ENCODE measurements around the gene CYGB. TPM values are rescaled to one million over a fixed set of nuclear protein-coding genes. Genes with fewer than 3 reads are reported as not detected.

Gene CYGB
- polyA plus RNA-seq, 1 donor (not counting 4 experiments of a cell fraction or from before 2014, with no cell fraction given), result 10.3 TPM

DNA sequence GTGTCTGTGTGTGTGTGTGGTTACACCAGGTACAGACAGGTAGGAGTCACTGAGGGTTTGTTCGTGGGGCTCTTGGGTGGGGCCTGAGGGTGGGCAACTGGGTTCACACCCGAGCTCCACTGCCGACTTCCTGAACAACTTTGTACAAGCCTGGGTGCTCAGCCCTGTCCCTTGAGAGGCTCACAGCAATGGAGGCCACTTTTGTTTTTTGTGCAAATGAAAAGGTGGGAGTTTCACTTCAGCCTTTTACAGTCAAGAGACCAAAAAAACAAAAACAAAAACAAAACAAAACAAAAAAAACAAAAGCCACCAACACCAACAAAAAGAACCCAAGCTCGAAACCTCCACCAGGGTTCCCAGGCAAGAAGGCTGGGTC, 38.6 kb downstream of the CYGB start:
- peaks cover 21% of the 10 kb centered on the region for H4K20me1 ChIP-seq (ENCODE audit: control insufficient read depth, extremely low read depth, insufficient read depth, low read length)
- peaks cover 3% of the 10 kb centered on the region for H3K9me1 ChIP-seq (ENCODE audit: control insufficient read depth, extremely low read depth, insufficient read depth, low read length)
- H3K27ac ChIP-seq (ENCODE audit: control insufficient read depth, insufficient read depth, low read length), result peak overlapping the region; percentile 91
- no peaks in the 10 kb centered on the region for H3K27me3 ChIP-seq (ENCODE audit: control insufficient read depth, extremely low read depth, insufficient read depth, low read length)
- H3K4me1 ChIP-seq (ENCODE audit: control insufficient read depth, extremely low read depth, insufficient read depth, low read length), result peaks cover 36% of the 10 kb centered on the region
- H3K36me3 ChIP-seq (ENCODE audit: control insufficient read depth in 2 of 2, extremely low read depth in 1 of 2, insufficient read depth in 2 of 2, low read length in 2 of 2), result peaks cover 5 to 6% of the 10 kb centered on the region in 2 experiments
- no peak overlapping the region for H2AFZ ChIP-seq (ENCODE audit: control insufficient read depth, low read length)
- peak overlapping the region; percentile 95 for H3K9ac ChIP-seq (ENCODE audit: control insufficient read depth, extremely low read depth, insufficient read depth, low read length)
- no peak for DNase-seq (ENCODE audit: low read depth, low spot score)
- dilution Hi-C loops (cut with MboI; ENCODE audit: extremely low pct_ligation_motif_present, low sequenced_read_pairs), result no loop called here
- TF ChIP-seq, protein P1, sequence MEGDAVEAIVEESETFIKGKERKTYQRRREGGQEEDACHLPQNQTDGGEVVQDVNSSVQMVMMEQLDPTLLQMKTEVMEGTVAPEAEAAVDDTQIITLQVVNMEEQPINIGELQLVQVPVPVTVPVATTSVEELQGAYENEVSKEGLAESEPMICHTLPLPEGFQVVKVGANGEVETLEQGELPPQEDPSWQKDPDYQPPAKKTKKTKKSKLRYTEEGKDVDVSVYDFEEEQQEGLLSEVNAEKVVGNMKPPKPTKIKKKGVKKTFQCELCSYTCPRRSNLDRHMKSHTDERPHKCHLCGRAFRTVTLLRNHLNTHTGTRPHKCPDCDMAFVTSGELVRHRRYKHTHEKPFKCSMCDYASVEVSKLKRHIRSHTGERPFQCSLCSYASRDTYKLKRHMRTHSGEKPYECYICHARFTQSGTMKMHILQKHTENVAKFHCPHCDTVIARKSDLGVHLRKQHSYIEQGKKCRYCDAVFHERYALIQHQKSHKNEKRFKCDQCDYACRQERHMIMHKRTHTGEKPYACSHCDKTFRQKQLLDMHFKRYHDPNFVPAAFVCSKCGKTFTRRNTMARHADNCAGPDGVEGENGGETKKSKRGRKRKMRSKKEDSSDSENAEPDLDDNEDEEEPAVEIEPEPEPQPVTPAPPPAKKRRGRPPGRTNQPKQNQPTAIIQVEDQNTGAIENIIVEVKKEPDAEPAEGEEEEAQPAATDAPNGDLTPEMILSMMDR (optimal IDR thresholded peaks at IDR 0.05 in 1 of 3, IDR thresholded peaks at IDR 0.05 in 1 of 3, conservative IDR thresholded peaks at IDR 0.05 in 1 of 3; ENCODE audit: extremely low read depth in 1 of 3, insufficient read depth in 2 of 3, low read length in 3 of 3), result no peak
- no peak for TF ChIP-seq EZH2 (IDR thresholded peaks at IDR 0.05; ENCODE audit: low read length)
- FAIRE-seq, result no peak
- peak overlapping the region; percentile 87 to 97 (median 94) for H3K4me3 ChIP-seq (ENCODE audit: control insufficient read depth in 2 of 3, extremely low read depth in 1 of 3, insufficient read depth in 2 of 3, low read depth in 1 of 3, low read length in 3 of 3)
- peaks cover 58% of the 10 kb centered on the region for H3K79me2 ChIP-seq (ENCODE audit: control insufficient read depth, insufficient read depth, low read length)
- peak overlapping the region; percentile 84 for H3K4me2 ChIP-seq (ENCODE audit: control insufficient read depth, extremely low read depth, insufficient read depth, low read depth, low read length)
- no peaks in the 10 kb centered on the region for H3K9me3 ChIP-seq (ENCODE audit: control insufficient read depth, low read depth, low read length)

DNA sequence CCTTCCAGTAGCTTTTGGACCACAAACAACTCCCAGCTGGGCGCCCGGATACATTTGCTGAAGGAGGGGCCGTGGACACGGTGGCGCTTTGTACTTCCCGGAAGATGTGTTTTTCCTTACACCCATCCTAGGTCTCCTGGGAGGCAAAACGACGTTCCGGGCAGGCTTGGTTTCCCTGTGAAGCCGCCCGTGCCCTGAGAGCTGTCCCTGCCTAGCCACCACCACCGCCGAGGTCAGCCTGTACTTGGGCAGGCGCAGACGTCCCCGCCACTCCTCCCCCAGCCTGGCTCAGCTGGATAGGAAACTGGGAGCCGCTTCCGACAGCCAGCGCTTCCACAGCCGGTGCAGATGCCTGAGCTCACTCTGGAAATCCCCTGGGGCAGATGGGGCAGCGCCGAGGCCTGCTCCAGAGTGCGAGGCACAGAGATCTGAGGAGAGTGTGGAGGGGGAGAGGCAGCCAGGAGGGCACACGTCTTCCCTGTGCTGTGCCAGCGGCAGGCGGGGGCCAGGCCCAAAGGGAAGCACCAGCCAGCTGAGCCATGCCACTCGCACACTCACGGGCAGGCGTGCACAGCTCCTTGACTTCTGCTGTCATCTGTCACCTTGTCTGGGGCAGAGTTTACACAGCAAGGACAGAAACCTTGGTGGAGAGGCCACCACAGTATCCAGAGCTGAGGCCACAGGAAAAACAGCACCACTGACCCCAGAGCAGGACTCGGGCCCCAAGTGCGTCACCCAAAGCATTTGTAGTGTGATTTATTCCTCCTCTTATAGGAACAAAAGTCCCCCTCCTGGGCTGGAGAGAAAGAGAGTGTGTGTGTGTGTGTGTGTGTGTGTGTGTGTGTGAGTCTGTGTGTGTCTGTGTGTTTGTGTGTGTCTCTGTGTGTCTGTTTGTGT, 39.3 kb downstream of the CYGB start:
- no peak for FAIRE-seq
- H3K4me3 ChIP-seq (ENCODE audit: control insufficient read depth in 2 of 3, extremely low read depth in 1 of 3, insufficient read depth in 2 of 3, low read depth in 1 of 3, low read length in 3 of 3), result peak overlapping the region in 2 of 3 experiments; percentile 94 to 97
- peak overlapping the region; percentile 21 for H2AFZ ChIP-seq (ENCODE audit: control insufficient read depth, low read length)

More for the DNA sequence above, 39.3 kb downstream of the CYGB start:
- Histone ChIP-seq H3K27me3 (ENCODE audit: control insufficient read depth, extremely low read depth, insufficient read depth, low read length) (no peaks in the 10 kb centered on the region), H3K4me1 (ENCODE audit: control insufficient read depth, extremely low read depth, insufficient read depth, low read length) (peaks cover 43% of the 10 kb centered on the region), H4K20me1 (ENCODE audit: control insufficient read depth, extremely low read depth, insufficient read depth, low read length) (peaks cover 21% of the 10 kb centered on the region), H3K79me2 (ENCODE audit: control insufficient read depth, insufficient read depth, low read length) (peaks cover 60% of the 10 kb centered on the region), H3K4me2 (ENCODE audit: control insufficient read depth, extremely low read depth, insufficient read depth, low read depth, low read length) (peak overlapping the region; percentile 84), H3K9me1 (ENCODE audit: control insufficient read depth, extremely low read depth, insufficient read depth, low read length) (peaks cover 3% of the 10 kb centered on the region), H3K9ac (ENCODE audit: control insufficient read depth, extremely low read depth, insufficient read depth, low read length) (peak overlapping the region; percentile 95), H3K36me3 (ENCODE audit: control insufficient read depth in 2 of 2, extremely low read depth in 1 of 2, insufficient read depth in 2 of 2, low read length in 2 of 2) (peaks cover 5 to 6% of the 10 kb centered on the region in 2 experiments), H3K27ac (ENCODE audit: control insufficient read depth, insufficient read depth, low read length) (peak overlapping the region; percentile 91), H3K9me3 (ENCODE audit: control insufficient read depth, low read depth, low read length) (no peaks in the 10 kb centered on the region)
- peak; percentile 79 for DNase-seq (ENCODE audit: low read depth, low spot score)
- no peak for TF ChIP-seq EZH2 (IDR thresholded peaks at IDR 0.05; ENCODE audit: low read length)
- TF ChIP-seq, protein P1 (optimal IDR thresholded peaks at IDR 0.05 in 1 of 3, IDR thresholded peaks at IDR 0.05 in 1 of 3, conservative IDR thresholded peaks at IDR 0.05 in 1 of 3; ENCODE audit: extremely low read depth in 1 of 3, insufficient read depth in 2 of 3, low read length in 3 of 3), result no peak
- dilution Hi-C loops (cut with MboI; ENCODE audit: extremely low pct_ligation_motif_present, low sequenced_read_pairs), result no loop called here
